SJCRH30 (cell line): ENCODE measurements around the gene PDE6B. TPM values are rescaled to one million over a fixed set of nuclear protein-coding genes. Genes with fewer than 3 reads are reported as not detected.
A peak's percentile ranks its signal among the peaks of the same experiment; 100 is the strongest.

Experiments
- DNase-seq, 2 experiments: peaks; one replicate each; pipeline ENCODE4 v3.0.0-alpha.2; 2015 to 2020
- H3K27ac ChIP-seq: fragments of 250-450 bp; sonication (Bioruptor Pico); 2 replicates; pipeline ENCODE4 v1.5.1; 2020; ENCODE audit warnings: mild to moderate bottlenecking, moderate library complexity
- H3K27me3 ChIP-seq: fragments of 250-450 bp; sonication (Bioruptor Pico); 2 replicates; pipeline ENCODE4 v1.5.1; 2020; ENCODE audit warnings: mild to moderate bottlenecking, moderate library complexity
- H3K36me3 ChIP-seq: fragments of 250-450 bp; sonication (Bioruptor Pico); 2 replicates; pipeline ENCODE4 v1.5.1; 2020; ENCODE audit warnings: mild to moderate bottlenecking, moderate library complexity
- H3K4me1 ChIP-seq: fragments of 250-450 bp; sonication (Bioruptor Pico); 2 replicates; pipeline ENCODE4 v1.5.1; 2020; ENCODE audit warnings: mild to moderate bottlenecking, moderate library complexity
- H3K4me3 ChIP-seq: fragments of 250-450 bp; sonication (Bioruptor Pico); 2 replicates; pipeline ENCODE4 v1.5.1; 2020; ENCODE audit warnings: mild to moderate bottlenecking, moderate library complexity
- H3K9me3 ChIP-seq: fragments of 250-450 bp; sonication (Bioruptor Pico); replicated peaks from 2 replicates; pipeline ENCODE4 v1.5.1; 2020; ENCODE audit warnings: mild to moderate bottlenecking, moderate library complexity
- total RNA-seq: library from RNA; depleted of rRNA; stranded (reverse); fragments of >200 nt; shearing (Covaris generic); gene quantifications from 2 replicates; pipeline ENCODE4 v1.2.3, GENCODE V29; 2014; rRNA removed

The PDE6B gene
- 0.03 TPM in 1 of 2 replicates, not detected in the other for total RNA-seq

DNA sequence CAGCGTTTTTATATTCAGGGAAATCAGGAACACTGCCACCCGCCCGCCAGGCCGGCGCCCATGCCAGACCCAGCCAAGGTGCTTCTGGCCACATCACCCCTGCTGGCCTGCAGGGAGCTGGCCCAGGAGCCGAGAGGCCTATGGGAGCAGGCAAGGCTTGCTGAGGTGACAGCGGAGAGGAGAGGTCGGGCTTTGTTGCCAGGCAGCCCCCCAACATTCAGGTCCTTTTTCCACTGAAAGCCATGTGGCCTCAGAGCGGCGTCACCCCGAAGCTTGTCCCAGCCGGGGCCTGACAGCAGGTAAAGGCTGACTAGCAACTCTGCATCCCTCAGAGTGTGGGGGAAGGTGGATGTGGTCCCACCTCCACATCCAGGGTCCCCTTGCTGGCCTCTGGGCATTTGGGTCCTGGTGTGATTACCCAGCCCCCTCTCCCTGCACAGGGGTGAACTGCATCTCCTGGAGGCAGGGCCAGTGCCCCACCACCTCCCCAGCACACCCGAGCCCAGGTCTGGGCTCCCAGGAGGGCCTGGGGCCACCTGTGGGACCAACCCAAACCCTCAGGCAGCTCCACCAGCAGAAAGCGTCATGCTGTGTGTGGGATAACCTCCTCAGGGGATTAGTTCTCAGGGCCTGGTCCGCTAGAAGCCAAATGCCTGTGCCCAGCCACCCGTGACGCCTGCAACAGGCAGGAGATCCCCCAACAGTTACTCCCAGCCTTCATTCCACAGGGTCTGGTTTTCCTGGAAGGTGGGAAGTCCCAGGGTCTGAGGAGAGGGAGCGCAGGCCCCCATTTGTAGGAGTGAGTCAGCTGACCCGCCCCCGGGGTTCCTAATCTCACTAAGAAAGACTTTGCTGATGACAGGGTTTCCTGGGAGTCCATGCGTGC, at the start of gene PDE6B:
Gene PDE6B (plus strand): TSS at position 869 of the 886 bp plus-strand sequence. CDS start 54 bp downstream, outside the sequence.
- DNase-seq: peak; percentile 21 to 33
- no peak within 1 kb of the TSS for H3K4me3 ChIP-seq
- H3K36me3 ChIP-seq: no peaks in the 10 kb centered on the region
- H3K27ac ChIP-seq: no peak within 1 kb of the TSS
- no peaks in the 10 kb centered on the region for H3K4me1 ChIP-seq
- H3K27me3 ChIP-seq: no peaks in the 10 kb centered on the region
- no peaks in the 10 kb centered on the region for H3K9me3 ChIP-seq

DNA sequence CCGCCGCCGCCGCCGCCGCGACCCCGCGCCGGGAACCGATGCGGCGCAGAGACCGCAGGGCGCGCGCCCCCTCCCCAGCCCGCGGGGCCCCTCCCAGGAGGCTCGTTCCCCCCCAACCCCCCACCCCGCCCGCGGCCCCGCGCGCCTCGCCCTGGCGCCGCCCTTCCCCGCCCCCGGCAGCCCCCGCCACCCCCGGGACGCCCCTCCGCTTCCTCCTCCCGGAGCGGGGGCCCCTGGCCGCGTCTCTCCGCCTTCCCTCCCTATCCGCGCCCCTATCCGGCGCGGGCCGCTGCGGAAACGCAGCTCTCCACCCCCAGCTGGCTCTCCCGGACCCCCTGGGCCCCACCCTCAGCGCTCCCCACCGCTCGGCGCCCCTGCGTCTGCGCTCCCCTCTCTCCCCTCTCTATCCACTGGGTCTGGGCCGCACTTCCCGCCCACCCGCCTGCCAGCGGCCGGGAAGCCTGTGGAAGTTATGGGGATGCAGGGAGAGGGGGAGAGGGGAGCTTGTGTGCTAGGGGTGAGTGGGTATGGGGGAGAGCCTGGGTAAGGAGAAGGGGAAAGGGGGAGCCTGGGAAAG, 49.0 kb upstream of the PDE6B start, which contains the start of gene TMEM271:
Gene TMEM271 (minus strand): TSS at position 51 of the 577 bp plus-strand sequence. CDS start 233 bp downstream, outside the sequence.
- H3K27me3 ChIP-seq: no peaks in the 10 kb centered on the region
- DNase-seq: peak; percentile 34
- peak within 1 kb of the TSS; percentile 5; the same call in 1 of the 2 replicates for H3K27ac ChIP-seq

GRCh38 chr4:576991-577498, 48.3 kb upstream of the PDE6B start:
- peak in 1 of 2 experiments; percentile 26 for DNase-seq
- Histone ChIP-seq H3K4me1 (peaks cover 2% of the 10 kb centered on the region; the same call in 1 of the 2 replicates), H3K27ac (peak overlapping the region; percentile 5; the same call in 1 of the 2 replicates), H3K27me3 (no peaks in the 10 kb centered on the region), H3K4me3 (peak overlapping the region; percentile 35), H3K36me3 (no peaks in the 10 kb centered on the region), H3K9me3 (no peaks in the 10 kb centered on the region)

More for the DNA sequence above, 49.0 kb upstream of the PDE6B start, which contains the start of gene TMEM271:
- Histone ChIP-seq H3K36me3 (no peaks in the 10 kb centered on the region), H3K4me3 (peak within 1 kb of the TSS; percentile 53), H3K4me1 (peaks cover 2% of the 10 kb centered on the region; the same call in 1 of the 2 replicates), H3K9me3 (no peaks in the 10 kb centered on the region)

GRCh38 chr4:577499-578450, 47.6 kb upstream of the PDE6B start:
- H3K27ac ChIP-seq: peak overlapping the region; percentile 5; the same call in 1 of the 2 replicates
- no peaks in the 10 kb centered on the region for H3K9me3 ChIP-seq
- H3K4me3 ChIP-seq: peak overlapping the region; percentile 35
- peaks cover 2% of the 10 kb centered on the region; the same call in 1 of the 2 replicates for H3K4me1 ChIP-seq
- no peaks in the 10 kb centered on the region for H3K27me3 ChIP-seq
- H3K36me3 ChIP-seq: no peaks in the 10 kb centered on the region
- DNase-seq: peak; percentile 48 to 52

DNA sequence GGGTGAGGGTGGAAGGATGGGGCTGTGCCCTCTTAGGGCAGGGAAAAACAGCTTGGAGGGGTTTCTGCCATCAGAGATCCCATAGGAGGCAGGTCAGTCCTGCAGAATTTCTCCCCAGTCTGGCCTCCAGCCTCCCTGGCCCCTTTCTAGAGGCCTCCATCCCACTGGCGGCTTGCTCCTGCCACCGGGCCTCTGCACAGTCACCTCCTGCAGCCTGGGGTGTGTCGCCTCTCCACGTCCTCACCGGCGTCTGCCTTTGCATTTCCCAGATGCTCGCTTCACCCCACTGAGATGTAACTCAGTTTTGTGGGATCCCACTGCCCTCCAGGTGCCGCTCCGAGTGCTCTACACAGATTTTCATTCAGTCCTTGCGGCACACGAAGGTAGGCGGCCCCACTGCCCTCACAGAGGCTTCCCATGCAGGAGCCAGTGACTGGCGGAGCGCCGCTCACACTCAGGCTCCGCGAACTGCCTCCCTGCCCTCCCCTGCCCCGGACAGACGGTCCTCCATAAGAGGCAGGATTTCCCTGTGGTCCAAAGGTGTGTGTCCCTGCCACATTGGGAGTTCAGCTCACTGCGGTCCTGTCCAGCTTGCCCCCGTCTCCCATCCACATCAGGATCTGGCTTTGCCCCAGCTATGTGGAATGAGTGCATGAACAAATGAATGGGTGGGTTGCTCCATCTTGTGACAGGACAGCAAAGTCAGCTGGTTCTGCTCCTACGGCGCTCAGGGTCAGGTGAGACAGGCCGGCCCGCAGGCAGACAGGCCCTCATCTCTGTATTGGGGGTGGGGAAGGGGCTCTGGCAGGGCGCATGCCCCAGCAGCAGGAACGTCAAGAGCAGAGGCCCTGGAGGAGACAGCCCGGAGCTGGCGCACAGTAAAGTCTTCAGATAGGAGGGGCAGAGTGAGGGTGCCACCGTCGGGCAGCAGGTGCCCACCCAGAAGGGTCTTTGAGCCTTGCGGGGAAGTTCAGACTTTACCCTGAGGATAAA, 46.6 kb upstream of the PDE6B start:
- no peaks in the 10 kb centered on the region for H3K36me3 ChIP-seq
- H3K27me3 ChIP-seq: no peaks in the 10 kb centered on the region
- H3K4me3 ChIP-seq: no peak overlapping the region
- no peak for DNase-seq
- H3K27ac ChIP-seq: no peak overlapping the region
- peaks cover 2% of the 10 kb centered on the region; the same call in 1 of the 2 replicates for H3K4me1 ChIP-seq
- H3K9me3 ChIP-seq: no peaks in the 10 kb centered on the region; the same call in 1 of the 2 replicates

- peak in 1 of 2 experiments; percentile 30 for DNase-seq
- Histone ChIP-seq H3K4me3 (no peak overlapping the region), H3K9me3 (no peaks in the 10 kb centered on the region; the same call in 1 of the 2 replicates), H3K36me3 (no peaks in the 10 kb centered on the region), H3K27ac (no peak overlapping the region), H3K27me3 (no peaks in the 10 kb centered on the region), H3K4me1 (peaks cover 2% of the 10 kb centered on the region; the same call in 1 of the 2 replicates)
These were observed 45.7 kb upstream of the PDE6B start for GRCh38 chr4:579543-580175.

DNA sequence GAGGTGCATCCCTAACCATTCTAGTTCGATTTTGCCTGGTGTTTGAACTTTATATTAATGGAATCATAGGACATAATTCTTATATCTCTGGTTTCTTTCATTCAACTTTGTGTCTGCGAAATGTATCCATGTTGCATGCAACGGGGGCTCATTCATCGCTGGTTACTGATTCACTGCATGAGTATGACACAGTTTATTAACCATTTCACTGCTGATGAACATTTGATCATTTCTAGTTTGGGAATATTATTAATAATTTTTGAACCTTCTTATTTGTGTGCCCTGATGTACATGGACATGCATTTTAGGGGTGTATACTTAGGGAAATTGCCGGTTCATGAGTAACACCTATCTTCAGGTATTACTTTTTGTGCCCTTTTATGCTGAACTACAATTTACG, 44.2 kb upstream of the PDE6B start:
- no peak overlapping the region for H3K4me3 ChIP-seq
- H3K4me1 ChIP-seq: peaks cover 2% of the 10 kb centered on the region; the same call in 1 of the 2 replicates
- no peak for DNase-seq
- no peaks in the 10 kb centered on the region for H3K36me3 ChIP-seq
- no peaks in the 10 kb centered on the region for H3K27me3 ChIP-seq
- no peaks in the 10 kb centered on the region; the same call in 1 of the 2 replicates for H3K9me3 ChIP-seq
- H3K27ac ChIP-seq: no peak overlapping the region

- DNase-seq: no peak
- H3K4me3 ChIP-seq: no peak overlapping the region
- no peaks in the 10 kb centered on the region for H3K36me3 ChIP-seq
- peaks cover 2% of the 10 kb centered on the region; the same call in 1 of the 2 replicates for H3K4me1 ChIP-seq
- H3K27me3 ChIP-seq: no peaks in the 10 kb centered on the region
- H3K9me3 ChIP-seq: no peaks in the 10 kb centered on the region; the same call in 1 of the 2 replicates
- no peak overlapping the region for H3K27ac ChIP-seq
These were observed 43.5 kb upstream of the PDE6B start for GRCh38 chr4:581753-582361.

- DNase-seq: no peak
- peaks cover 2% of the 10 kb centered on the region; the same call in 1 of the 2 replicates for H3K4me1 ChIP-seq
- no peaks in the 10 kb centered on the region for H3K36me3 ChIP-seq
- H3K27ac ChIP-seq: no peak overlapping the region
- H3K9me3 ChIP-seq: no peaks in the 10 kb centered on the region; the same call in 1 of the 2 replicates
- H3K4me3 ChIP-seq: no peak overlapping the region
- H3K27me3 ChIP-seq: no peaks in the 10 kb centered on the region
These were observed 41.6 kb upstream of the PDE6B start for GRCh38 chr4:583820-584219.

GRCh38 chr4:587671-588350, 37.6 kb upstream of the PDE6B start:
- Histone ChIP-seq H3K36me3 (no peaks in the 10 kb centered on the region), H3K27ac (no peak overlapping the region), H3K4me1 (no peaks in the 10 kb centered on the region), H3K27me3 (no peaks in the 10 kb centered on the region), H3K4me3 (no peak overlapping the region), H3K9me3 (no peaks in the 10 kb centered on the region; the same call in 1 of the 2 replicates)
- DNase-seq: no peak

DNA sequence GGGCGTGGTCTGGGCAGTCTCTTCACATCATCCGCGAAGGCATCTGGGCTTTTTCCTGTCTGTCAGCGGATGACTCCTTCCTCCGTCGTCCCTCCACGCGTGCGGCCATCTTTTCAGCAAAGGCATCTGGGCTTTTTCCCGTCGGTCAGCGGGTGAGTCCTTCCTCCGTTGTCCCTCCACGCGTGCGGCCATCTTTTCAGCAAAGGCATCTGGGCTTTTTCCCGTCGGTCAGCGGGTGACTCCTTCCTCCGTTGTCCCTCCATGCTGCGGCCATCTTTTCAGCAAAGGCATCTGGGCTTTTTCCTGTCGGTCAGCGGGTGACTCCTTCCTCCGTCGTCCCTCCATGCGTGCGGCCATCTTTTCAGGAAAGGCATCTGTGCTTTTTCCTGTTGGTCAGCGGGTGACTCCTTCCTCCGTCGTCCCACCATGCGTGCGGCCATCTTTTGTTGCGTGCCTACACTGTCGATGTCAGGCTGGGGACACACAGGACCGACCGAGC, 37.0 kb upstream of the PDE6B start:
- Histone ChIP-seq H3K27me3 (no peaks in the 10 kb centered on the region), H3K4me1 (no peaks in the 10 kb centered on the region), H3K27ac (no peak overlapping the region), H3K9me3 (no peaks in the 10 kb centered on the region; the same call in 1 of the 2 replicates), H3K4me3 (no peak overlapping the region), H3K36me3 (no peaks in the 10 kb centered on the region)
- DNase-seq: no peak
